ENCODE results near the gene SPAAR. TPM values are rescaled to one million over a fixed set of nuclear protein-coding genes. Genes with fewer than 3 reads are reported as not detected.

The SPAAR gene
- total RNA-seq, 1 donor from 2014 or later = 4.0 TPM

- intact Hi-C loops (cut with DNase I) = no loop called here
- Histone ChIP-seq H3K36me3 (no peaks in the 10 kb centered on the region), H3K4me3 (no peak overlapping the region), H3K27me3 (no peaks in the 10 kb centered on the region), H3K27ac (no peak overlapping the region), H3K4me1 (no peaks in the 10 kb centered on the region), H3K9me3 (no peaks in the 10 kb centered on the region)
- no peak for DNase-seq (ENCODE audit: low spot score in 2 of 2)
- TF ChIP-seq, protein P1, sequence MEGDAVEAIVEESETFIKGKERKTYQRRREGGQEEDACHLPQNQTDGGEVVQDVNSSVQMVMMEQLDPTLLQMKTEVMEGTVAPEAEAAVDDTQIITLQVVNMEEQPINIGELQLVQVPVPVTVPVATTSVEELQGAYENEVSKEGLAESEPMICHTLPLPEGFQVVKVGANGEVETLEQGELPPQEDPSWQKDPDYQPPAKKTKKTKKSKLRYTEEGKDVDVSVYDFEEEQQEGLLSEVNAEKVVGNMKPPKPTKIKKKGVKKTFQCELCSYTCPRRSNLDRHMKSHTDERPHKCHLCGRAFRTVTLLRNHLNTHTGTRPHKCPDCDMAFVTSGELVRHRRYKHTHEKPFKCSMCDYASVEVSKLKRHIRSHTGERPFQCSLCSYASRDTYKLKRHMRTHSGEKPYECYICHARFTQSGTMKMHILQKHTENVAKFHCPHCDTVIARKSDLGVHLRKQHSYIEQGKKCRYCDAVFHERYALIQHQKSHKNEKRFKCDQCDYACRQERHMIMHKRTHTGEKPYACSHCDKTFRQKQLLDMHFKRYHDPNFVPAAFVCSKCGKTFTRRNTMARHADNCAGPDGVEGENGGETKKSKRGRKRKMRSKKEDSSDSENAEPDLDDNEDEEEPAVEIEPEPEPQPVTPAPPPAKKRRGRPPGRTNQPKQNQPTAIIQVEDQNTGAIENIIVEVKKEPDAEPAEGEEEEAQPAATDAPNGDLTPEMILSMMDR (IDR thresholded peaks at IDR 0.05) = no peak
Measured at GRCh38 chr9:35864695-35865255, 44.5 kb upstream of the SPAAR start.

DNA sequence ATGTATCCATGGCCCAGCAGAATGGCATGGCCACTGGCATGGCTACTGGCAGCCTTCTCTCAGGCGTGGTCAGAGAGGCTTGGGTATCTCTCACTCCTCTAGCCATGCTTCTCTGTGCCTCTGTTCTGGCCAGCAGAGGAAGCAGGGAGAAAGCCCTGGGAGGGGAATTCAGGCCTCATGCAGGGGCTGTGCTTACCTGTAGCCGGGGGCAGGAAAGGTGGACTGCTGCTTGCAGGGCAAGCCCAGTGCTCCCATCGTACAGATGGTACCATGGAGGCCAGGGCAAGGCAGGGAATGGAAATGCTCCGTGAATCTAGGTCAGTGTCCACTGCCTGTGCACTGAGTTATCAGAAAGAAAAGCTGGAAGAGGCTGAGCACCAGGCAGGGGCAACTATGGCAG is 41.8 kb upstream of the SPAAR start:
- no peak overlapping the region for H3K27ac ChIP-seq
- DNase-seq (ENCODE audit: low spot score in 2 of 2) = no peak
- TF ChIP-seq, protein P1 (IDR thresholded peaks at IDR 0.05) = no peak
- no peaks in the 10 kb centered on the region for H3K36me3 ChIP-seq
- no peaks in the 10 kb centered on the region for H3K27me3 ChIP-seq
- intact Hi-C loops (cut with DNase I) = no loop called here
- no peaks in the 10 kb centered on the region for H3K4me1 ChIP-seq
- H3K9me3 ChIP-seq = no peaks in the 10 kb centered on the region
- no peak overlapping the region for H3K4me3 ChIP-seq

DNA sequence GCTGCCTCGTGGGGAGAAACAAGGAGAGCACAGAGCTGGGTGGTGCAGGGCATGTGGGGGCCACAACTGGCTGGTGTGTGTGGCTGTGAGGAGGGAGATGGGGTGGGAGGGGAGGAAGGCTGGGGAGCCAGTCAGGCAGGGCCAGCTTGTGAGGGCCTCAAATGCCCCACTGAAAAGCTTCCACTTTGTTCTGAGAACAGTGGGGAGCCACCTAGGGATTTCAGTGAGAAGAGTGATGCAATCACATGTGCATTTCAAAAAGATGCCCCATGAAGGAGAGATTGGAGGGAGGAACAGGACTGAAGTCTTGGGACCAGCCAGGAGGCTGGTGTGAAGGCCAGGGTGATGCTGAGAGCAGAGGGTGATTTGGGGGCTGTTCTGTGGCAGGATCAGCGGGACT is 40.4 kb upstream of the SPAAR start:
- TF ChIP-seq, protein P1 (IDR thresholded peaks at IDR 0.05) = no peak
- DNase-seq (ENCODE audit: low spot score in 2 of 2) = no peak
- H3K27me3 ChIP-seq = no peaks in the 10 kb centered on the region
- intact Hi-C loops (cut with DNase I) = no loop called here
- H3K36me3 ChIP-seq = no peaks in the 10 kb centered on the region
- H3K4me3 ChIP-seq = no peak overlapping the region
- H3K4me1 ChIP-seq = no peaks in the 10 kb centered on the region
- no peak overlapping the region for H3K27ac ChIP-seq
- no peaks in the 10 kb centered on the region for H3K9me3 ChIP-seq

GRCh38 chr9:35869621-35870216 is 39.6 kb upstream of the SPAAR start:
- Histone ChIP-seq H3K9me3 (no peaks in the 10 kb centered on the region), H3K36me3 (no peaks in the 10 kb centered on the region), H3K4me1 (no peaks in the 10 kb centered on the region), H3K4me3 (no peak overlapping the region), H3K27me3 (no peaks in the 10 kb centered on the region), H3K27ac (no peak overlapping the region)
- intact Hi-C loops (cut with DNase I) = no loop called here
- no peak for DNase-seq (ENCODE audit: low spot score in 2 of 2)
- TF ChIP-seq, protein P1 (IDR thresholded peaks at IDR 0.05) = no peak

GRCh38 chr9:35870351-35870923 is 38.9 kb upstream of the SPAAR start, which contains the start of gene OR13J1:
Gene OR13J1, minus strand, starts transcription at chr9:35870401. Its CDS starts 0 bp downstream, at chr9:35870401.
- H3K4me1 ChIP-seq = no peaks in the 10 kb centered on the region
- peaks cover 0 to under 1% of the 10 kb centered on the region in 2 donors for H3K9me3 ChIP-seq
- H3K4me3 ChIP-seq = no peak within 1 kb of the TSS
- no peak within 1 kb of the TSS for H3K27ac ChIP-seq
- no peak for DNase-seq (ENCODE audit: low spot score in 2 of 2)
- intact Hi-C loops (cut with DNase I) = no loop called here
- TF ChIP-seq, protein P1 (IDR thresholded peaks at IDR 0.05) = no peak
- no peaks in the 10 kb centered on the region for H3K36me3 ChIP-seq
- no peaks in the 10 kb centered on the region for H3K27me3 ChIP-seq
